HEK293 (cell line): ENCODE measurements around the gene FGD5.
A peak's percentile ranks its signal among the peaks of the same experiment; 100 is the strongest.

Experiments used
- GLI4 ChIP-seq: fragments of 450-650 bp; formaldehyde crosslinking; IDR thresholded peaks from 2 replicates; pipeline ENCODE4 v1.5.1; 2016; ENCODE audit warnings: missing biosample characterization, missing genetic modification characterization
- SETDB1 ChIP-seq: IDR thresholded peaks from one replicate; pipeline ENCODE4 v1.6.1; 2017; ENCODE audit warnings: mild to moderate bottlenecking, low read length, moderate library complexity, mixed read lengths; ENCODE audit not compliant: insufficient read length
- SP7 ChIP-seq: fragments of 450-650 bp; formaldehyde crosslinking; IDR thresholded peaks from 2 replicates; pipeline ENCODE4 v1.5.1; 2016; ENCODE audit warnings: missing biosample characterization, missing genetic modification characterization
- ZBTB49 ChIP-seq: fragments of 450-650 bp; formaldehyde crosslinking; IDR thresholded peaks from 2 replicates; pipeline ENCODE4 v1.5.1; 2016; ENCODE audit warnings: missing biosample characterization, missing genetic modification characterization, low read depth
- ZEB2 ChIP-seq: fragments of 450-650 bp; formaldehyde crosslinking; IDR thresholded peaks from 2 replicates; pipeline ENCODE4 v1.5.1; 2016; ENCODE audit warnings: missing biosample characterization, missing genetic modification characterization
- ZFP69B ChIP-seq: fragments of 450-650 bp; formaldehyde crosslinking; IDR thresholded peaks from 2 replicates; pipeline ENCODE4 v1.5.1; 2016; ENCODE audit warnings: missing biosample characterization, missing genetic modification characterization
- ZNF155 ChIP-seq: fragments of 450-650 bp; formaldehyde crosslinking; IDR thresholded peaks from 2 replicates; pipeline ENCODE4 v1.5.1; 2016; ENCODE audit warnings: missing biosample characterization, missing genetic modification characterization
- ZNF184 ChIP-seq: fragments of 450-650 bp; IDR thresholded peaks from 2 replicates; pipeline ENCODE4 v1.5.1; 2018; ENCODE audit warnings: missing biosample characterization, mild to moderate bottlenecking, missing genetic modification characterization
- ZNF214 ChIP-seq: fragments of 450-650 bp; formaldehyde crosslinking; IDR thresholded peaks from 2 replicates; pipeline ENCODE4 v1.5.1; 2017; ENCODE audit warnings: missing biosample characterization, mild to moderate bottlenecking, missing genetic modification characterization, borderline replicate concordance
- ZNF280C ChIP-seq: fragments of 450-650 bp; formaldehyde crosslinking; IDR thresholded peaks from 2 replicates; pipeline ENCODE4 v1.5.1; 2016; ENCODE audit warnings: missing biosample characterization, missing genetic modification characterization
- ZNF292 ChIP-seq: fragments of 450-650 bp; formaldehyde crosslinking; IDR thresholded peaks from 2 replicates; pipeline ENCODE4 v1.5.1; 2016; ENCODE audit warnings: low read depth, missing biosample characterization, missing genetic modification characterization, borderline replicate concordance
- ZNF311 ChIP-seq: fragments of 450-650 bp; formaldehyde crosslinking; IDR thresholded peaks from 2 replicates; pipeline ENCODE4 v1.5.1; 2017; ENCODE audit warnings: missing biosample characterization, missing genetic modification characterization, borderline replicate concordance
- ZNF391 ChIP-seq: fragments of 450-650 bp; formaldehyde crosslinking; IDR thresholded peaks from 2 replicates; pipeline ENCODE4 v1.5.1; 2016; ENCODE audit warnings: low read depth, missing biosample characterization, missing genetic modification characterization, borderline replicate concordance
- ZNF449 ChIP-seq: fragments of 450-650 bp; formaldehyde crosslinking; IDR thresholded peaks from 2 replicates; pipeline ENCODE4 v1.5.1; 2017; ENCODE audit warnings: missing biosample characterization, mild to moderate bottlenecking, missing genetic modification characterization, moderate library complexity
- ZNF48 ChIP-seq: fragments of 450-650 bp; formaldehyde crosslinking; IDR thresholded peaks from 2 replicates; pipeline ENCODE4 v1.5.1; 2016; ENCODE audit warnings: missing biosample characterization, missing genetic modification characterization
- ZNF518A ChIP-seq: fragments of 450-650 bp; formaldehyde crosslinking; conservative IDR thresholded peaks from 2 replicates; pipeline ENCODE4 v1.5.1; 2016; ENCODE audit warnings: low read depth, missing biosample characterization, missing genetic modification characterization
- ZNF555 ChIP-seq: fragments of 450-650 bp; formaldehyde crosslinking; conservative IDR thresholded peaks from 2 replicates; pipeline ENCODE4 v1.5.1; 2017; ENCODE audit warnings: missing biosample characterization, mild to moderate bottlenecking, missing genetic modification characterization, inconsistent platforms
- ZNF560 ChIP-seq: fragments of 450-650 bp; formaldehyde crosslinking; IDR thresholded peaks from 2 replicates; pipeline ENCODE4 v1.5.1; 2017; ENCODE audit warnings: missing biosample characterization, missing genetic modification characterization, borderline replicate concordance
- ZNF561 ChIP-seq: fragments of 450-650 bp; IDR thresholded peaks from 2 replicates; pipeline ENCODE4 v1.5.1; 2018; ENCODE audit warnings: missing biosample characterization, missing genetic modification characterization, borderline replicate concordance
- ZNF624 ChIP-seq: fragments of 450-650 bp; formaldehyde crosslinking; IDR thresholded peaks from 2 replicates; pipeline ENCODE4 v1.5.1; 2017; ENCODE audit warnings: missing biosample characterization, missing genetic modification characterization
- ZNF629 ChIP-seq: fragments of 450-650 bp; formaldehyde crosslinking; IDR thresholded peaks from 2 replicates; pipeline ENCODE4 v1.5.1; 2017; ENCODE audit warnings: missing biosample characterization, missing genetic modification characterization
- ZNF639 ChIP-seq: fragments of 450-650 bp; formaldehyde crosslinking; IDR thresholded peaks from 2 replicates; pipeline ENCODE4 v1.5.1; 2016; ENCODE audit warnings: missing biosample characterization, missing genetic modification characterization
- ZNF654 ChIP-seq: fragments of 450-650 bp; formaldehyde crosslinking; IDR thresholded peaks from 2 replicates; pipeline ENCODE4 v1.5.1; 2016; ENCODE audit warnings: low read depth, missing biosample characterization, missing genetic modification characterization
- ZNF658 ChIP-seq: fragments of 450-650 bp; formaldehyde crosslinking; IDR thresholded peaks from 2 replicates; pipeline ENCODE4; 2016; ENCODE audit warnings: missing biosample characterization, missing genetic modification characterization
- ZNF660 ChIP-seq: fragments of 450-650 bp; IDR thresholded peaks from 2 replicates; pipeline ENCODE4 v1.5.1; 2018; ENCODE audit warnings: missing biosample characterization, mild to moderate bottlenecking, missing genetic modification characterization
- ZNF701 ChIP-seq: fragments of 450-650 bp; formaldehyde crosslinking; IDR thresholded peaks from 2 replicates; pipeline ENCODE4 v1.5.1; 2016; ENCODE audit warnings: missing biosample characterization, missing genetic modification characterization
- ZNF707 ChIP-seq: fragments of 450-650 bp; formaldehyde crosslinking; IDR thresholded peaks from 2 replicates; pipeline ENCODE4 v1.5.1; 2016; ENCODE audit warnings: missing biosample characterization, missing genetic modification characterization

The FGD5 gene

GRCh38 chr3:14947100-14947885 is 128.5 kb downstream of the FGD5 start, which contains the start of gene NR2C2 (continued):
- no peak for TF ChIP-seq ZNF561 (tag by site-specific recombination)
- TF ChIP-seq ZNF560 = peak; percentile 31; the same call in 1 of the 2 replicates
- TF ChIP-seq ZNF555 (tag by site-specific recombination) = no peak
- TF ChIP-seq ZNF518A (tag by site-specific recombination) = no peak
- no peak for TF ChIP-seq ZNF624 (tag by site-specific recombination)
- TF ChIP-seq SETDB1 = no peak
- no peak for TF ChIP-seq ZNF629 (tag by site-specific recombination)
- no peak for TF ChIP-seq ZNF658 (tag by site-specific recombination)
- no peak for TF ChIP-seq ZBTB49
- peak; percentile 80 for TF ChIP-seq ZEB2 (tag by site-specific recombination)
- no peak for TF ChIP-seq ZNF707 (tag by site-specific recombination)
- peak; percentile 72; the same call in 1 of the 2 replicates for TF ChIP-seq ZNF660
- TF ChIP-seq ZNF292 (tag by site-specific recombination) = no peak
- no peak for TF ChIP-seq ZNF214
- no peak; the same call in 1 of the 2 replicates for TF ChIP-seq ZNF639 (tag by site-specific recombination)
- TF ChIP-seq ZNF311 = no peak
- TF ChIP-seq ZNF155 (tag by site-specific recombination) = no peak
- TF ChIP-seq ZNF184 = no peak
- TF ChIP-seq ZFP69B = peak; percentile 89; the same call in 1 of the 2 replicates
- no peak for TF ChIP-seq ZNF48
- peak; percentile 9; the same call in 1 of the 2 replicates for TF ChIP-seq ZNF449
- TF ChIP-seq GLI4 (tag by site-specific recombination) = 0 out of 2 replicates have a peak, but pooled peaks have one; percentile 38
- no peak for TF ChIP-seq ZNF391 (tag by site-specific recombination)
- no peak for TF ChIP-seq ZNF280C (tag by site-specific recombination)
- TF ChIP-seq ZNF654 = no peak
- peak; percentile 72 for TF ChIP-seq SP7 (tag by site-specific recombination)
- TF ChIP-seq ZNF701 (tag by site-specific recombination) = no peak
